HEK293 (cell line): ENCODE measurements around the gene C1orf56.

Experiments
- KLF10 ChIP-seq: fragments of 450-650 bp; IDR thresholded peaks from 2 replicates; pipeline ENCODE4 v1.5.1; 2018; ENCODE audit warnings: missing biosample characterization, mild to moderate bottlenecking, missing genetic modification characterization
- PRDM2 ChIP-seq: fragments of 450-650 bp; formaldehyde crosslinking; IDR thresholded peaks from 2 replicates; pipeline ENCODE4 v1.5.1; 2016; ENCODE audit warnings: missing biosample characterization, missing genetic modification characterization, borderline replicate concordance
- REST ChIP-seq: fragments of 450-650 bp; formaldehyde crosslinking; IDR thresholded peaks from 2 replicates; pipeline ENCODE4 v1.5.1; 2016; ENCODE audit warnings: missing biosample characterization, missing genetic modification characterization
- YY1 ChIP-seq: fragments of 450-650 bp; formaldehyde crosslinking; IDR thresholded peaks from 2 replicates; pipeline ENCODE4 v1.5.1; 2018; ENCODE audit warnings: missing biosample characterization, missing genetic modification characterization
- ZNF112 ChIP-seq: fragments of 450-650 bp; formaldehyde crosslinking; IDR thresholded peaks from 2 replicates; pipeline ENCODE4 v1.5.0; 2017; ENCODE audit warnings: missing biosample characterization, missing genetic modification characterization
- ZNF114 ChIP-seq: fragments of 450-650 bp; formaldehyde crosslinking; IDR thresholded peaks from 2 replicates; pipeline ENCODE4 v1.5.0; 2017; ENCODE audit warnings: missing biosample characterization, missing genetic modification characterization
- ZNF132 ChIP-seq: fragments of 450-650 bp; formaldehyde crosslinking; IDR thresholded peaks from 2 replicates; pipeline ENCODE4 v1.5.1; 2017; ENCODE audit warnings: missing biosample characterization, missing genetic modification characterization, borderline replicate concordance
- ZNF133 ChIP-seq: fragments of 450-650 bp; formaldehyde crosslinking; IDR thresholded peaks from 2 replicates; pipeline ENCODE4 v1.5.1; 2016; ENCODE audit warnings: missing biosample characterization, missing genetic modification characterization
- ZNF221 ChIP-seq: fragments of 450-650 bp; formaldehyde crosslinking; IDR thresholded peaks from 2 replicates; pipeline ENCODE4 v1.5.1; 2017; ENCODE audit warnings: missing biosample characterization, missing genetic modification characterization, borderline replicate concordance
- ZNF266 ChIP-seq: fragments of 450-650 bp; formaldehyde crosslinking; IDR thresholded peaks from 2 replicates; pipeline ENCODE4 v1.5.1; 2016; ENCODE audit warnings: missing biosample characterization, missing genetic modification characterization, low read depth
- ZNF280D ChIP-seq: fragments of 450-650 bp; formaldehyde crosslinking; IDR thresholded peaks from 2 replicates; pipeline ENCODE4 v1.5.1; 2016; ENCODE audit warnings: missing biosample characterization, missing genetic modification characterization
- ZNF335 ChIP-seq: fragments of 450-650 bp; formaldehyde crosslinking; conservative IDR thresholded peaks from 2 replicates; pipeline ENCODE4 v1.5.1; 2016; ENCODE audit warnings: missing biosample characterization, missing genetic modification characterization
- ZNF350 ChIP-seq: fragments of 450-650 bp; formaldehyde crosslinking; IDR thresholded peaks from 2 replicates; pipeline ENCODE4 v1.5.0; 2017; ENCODE audit warnings: missing biosample characterization, mild to moderate bottlenecking, missing genetic modification characterization
- ZNF366 ChIP-seq: fragments of 450-650 bp; formaldehyde crosslinking; conservative IDR thresholded peaks from 2 replicates; pipeline ENCODE4 v1.5.1; 2016; ENCODE audit warnings: missing biosample characterization, missing genetic modification characterization
- ZNF37A ChIP-seq: fragments of 450-650 bp; IDR thresholded peaks from 2 replicates; pipeline ENCODE4 v1.5.1; 2018; ENCODE audit warnings: missing biosample characterization, missing genetic modification characterization
- ZNF394 ChIP-seq: fragments of 450-650 bp; formaldehyde crosslinking; IDR thresholded peaks from 2 replicates; pipeline ENCODE4 v1.5.1; 2016; ENCODE audit warnings: missing biosample characterization, missing genetic modification characterization, mild to moderate bottlenecking, moderate library complexity, borderline replicate concordance
- ZNF404 ChIP-seq: fragments of 450-650 bp; formaldehyde crosslinking; IDR thresholded peaks from 2 replicates; pipeline ENCODE4 v1.5.1; 2017; ENCODE audit warnings: missing biosample characterization, missing genetic modification characterization
- ZNF561 ChIP-seq: fragments of 450-650 bp; IDR thresholded peaks from 2 replicates; pipeline ENCODE4 v1.5.1; 2018; ENCODE audit warnings: missing biosample characterization, missing genetic modification characterization, borderline replicate concordance
- ZNF747 ChIP-seq: fragments of 450-650 bp; formaldehyde crosslinking; IDR thresholded peaks from 2 replicates; pipeline ENCODE4 v1.5.1; 2016; ENCODE audit warnings: missing biosample characterization, missing genetic modification characterization
- ZSCAN4 ChIP-seq: fragments of 450-650 bp; formaldehyde crosslinking; IDR thresholded peaks from 2 replicates; pipeline ENCODE4 v1.5.1; 2017; ENCODE audit warnings: missing biosample characterization, missing genetic modification characterization
- TF ChIP-seq, protein P1 (sequence below): fragments of 450-650 bp; formaldehyde crosslinking; IDR thresholded peaks from 2 replicates; pipeline ENCODE4 v1.5.1; 2016; ENCODE audit warnings: missing biosample characterization, missing genetic modification characterization, borderline replicate concordance
- TF ChIP-seq, protein P2 (sequence below): fragments of 450-650 bp; formaldehyde crosslinking; IDR thresholded peaks from 2 replicates; pipeline ENCODE4 v1.5.1; 2016; ENCODE audit warnings: missing biosample characterization, missing genetic modification characterization

Gene C1orf56

GRCh38 chr1:151070474-151071276 is 23.1 kb downstream of the C1orf56 start, which contains the start of gene GABPB2 (continued):
- TF ChIP-seq PRDM2 (tag by site-specific recombination) (no peak), ZNF112 (no peak), ZNF394 (tag by site-specific recombination) (peak; percentile 89), KLF10 (tag by site-specific recombination) (peak; percentile 82), ZNF280D (tag by site-specific recombination) (peak; percentile 79), ZSCAN4 (tag by site-specific recombination) (peak; percentile 81), ZNF350 (no peak), ZNF133 (tag by site-specific recombination) (no peak), YY1 (tag by site-specific recombination) (peak; percentile 98), ZNF335 (tag by site-specific recombination) (peak; percentile 95), ZNF132 (tag by site-specific recombination) (no peak), ZNF37A (tag by site-specific recombination) (peak; percentile 55; the same call in 1 of the 2 replicates), ZNF266 (tag by site-specific recombination) (0 out of 2 replicates have a peak, but pooled peaks have one; percentile 45), ZNF561 (tag by site-specific recombination) (peak; percentile 99), ZNF747 (tag by site-specific recombination) (no peak), ZNF404 (tag by site-specific recombination) (no peak), ZNF366 (tag by site-specific recombination) (peak; percentile 93), REST (tag by site-specific recombination) (peak; percentile 63), ZNF114 (no peak), ZNF221 (tag by site-specific recombination) (no peak)
- TF ChIP-seq, protein P1, sequence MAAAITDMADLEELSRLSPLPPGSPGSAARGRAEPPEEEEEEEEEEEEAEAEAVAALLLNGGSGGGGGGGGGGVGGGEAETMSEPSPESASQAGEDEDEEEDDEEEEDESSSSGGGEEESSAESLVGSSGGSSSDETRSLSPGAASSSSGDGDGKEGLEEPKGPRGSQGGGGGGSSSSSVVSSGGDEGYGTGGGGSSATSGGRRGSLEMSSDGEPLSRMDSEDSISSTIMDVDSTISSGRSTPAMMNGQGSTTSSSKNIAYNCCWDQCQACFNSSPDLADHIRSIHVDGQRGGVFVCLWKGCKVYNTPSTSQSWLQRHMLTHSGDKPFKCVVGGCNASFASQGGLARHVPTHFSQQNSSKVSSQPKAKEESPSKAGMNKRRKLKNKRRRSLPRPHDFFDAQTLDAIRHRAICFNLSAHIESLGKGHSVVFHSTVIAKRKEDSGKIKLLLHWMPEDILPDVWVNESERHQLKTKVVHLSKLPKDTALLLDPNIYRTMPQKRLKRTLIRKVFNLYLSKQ: 0 out of 2 replicates have a peak, but pooled peaks have one; percentile 70
- TF ChIP-seq, protein P2, sequence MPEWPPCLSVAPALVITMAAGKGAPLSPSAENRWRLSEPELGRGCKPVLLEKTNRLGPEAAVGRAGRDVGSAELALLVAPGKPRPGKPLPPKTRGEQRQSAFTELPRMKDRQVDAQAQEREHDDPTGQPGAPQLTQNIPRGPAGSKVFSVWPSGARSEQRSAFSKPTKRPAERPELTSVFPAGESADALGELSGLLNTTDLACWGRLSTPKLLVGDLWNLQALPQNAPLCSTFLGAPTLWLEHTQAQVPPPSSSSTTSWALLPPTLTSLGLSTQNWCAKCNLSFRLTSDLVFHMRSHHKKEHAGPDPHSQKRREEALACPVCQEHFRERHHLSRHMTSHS (tag by site-specific recombination): no peak
